Measurements from ENCODE around the gene GABRR1.

- no peak for TF ChIP-seq FOXK2 (IDR thresholded peaks at IDR 0.05)
- TF ChIP-seq ELF4 (IDR thresholded peaks at IDR 0.05) = no peak
- TF ChIP-seq ARNT (IDR thresholded peaks at IDR 0.05) = no peak
- no peak for TF ChIP-seq BHLHE40 (IDR thresholded peaks at IDR 0.05; ENCODE audit: borderline replicate concordance)
- TF ChIP-seq SP1 (IDR thresholded peaks at IDR 0.05) = no peak
- TF ChIP-seq CTBP1 (IDR thresholded peaks at IDR 0.05; ENCODE audit: borderline replicate concordance) = no peak
- no peak for TF ChIP-seq FOXM1 (IDR thresholded peaks at IDR 0.05; ENCODE audit: borderline replicate concordance)
- no peak for TF ChIP-seq SUZ12 (IDR thresholded peaks at IDR 0.05)
- no peak for TF ChIP-seq PKNOX1 (IDR thresholded peaks at IDR 0.05)
- TF ChIP-seq FOXA1 (IDR thresholded peaks at IDR 0.05) = no peak
- TF ChIP-seq L3MBTL2 (conservative IDR thresholded peaks at IDR 0.05) = no peak
- no peak for TF ChIP-seq NFRKB (IDR thresholded peaks at IDR 0.05)
- no peak for TF ChIP-seq HDGF (IDR thresholded peaks at IDR 0.05; ENCODE audit: borderline replicate concordance)
- no peak for TF ChIP-seq ZNF384 (IDR thresholded peaks at IDR 0.05)
Observed at GRCh38 chr6:89172131-89172530, 45.0 kb downstream of the GABRR1 start.
